HepG2 (cell line): Measurements from ENCODE around the gene CSF3R. TPM values are rescaled to one million over a fixed set of nuclear protein-coding genes. Genes with fewer than 3 reads are reported as not detected.

Experiments used
- ARHGAP35 ChIP-seq: sonication (generic); formaldehyde crosslinking; IDR thresholded peaks from 2 replicates; pipeline ENCODE4 v1.9.0; 2022; ENCODE audit warnings: mild to moderate bottlenecking, inconsistent platforms, moderate library complexity, missing genetic modification reagents, borderline replicate concordance
- CC2D1A ChIP-seq: sonication (generic); formaldehyde crosslinking; IDR thresholded peaks from 2 replicates; pipeline ENCODE4 v1.8.1; 2023; ENCODE audit warnings: mild to moderate bottlenecking, missing genetic modification reagents
- EED ChIP-seq: sonication (generic); formaldehyde crosslinking; IDR thresholded peaks from 2 replicates; pipeline ENCODE4 v1.5.0; 2020; ENCODE audit warnings: mild to moderate bottlenecking, missing genetic modification reagents
- EHMT2 ChIP-seq: fragments of 200-600 bp; sonication (generic); IDR thresholded peaks from 2 replicates; pipeline ENCODE4 v1.7.0; 2017; ENCODE audit warnings: antibody characterized with exemption, low read depth, low read length, borderline replicate concordance
- EP300 ChIP-seq, 3 experiments: sonication (generic) in 1 of 3; formaldehyde crosslinking in 1 of 3; IDR thresholded peaks; 2 replicates each; pipeline versions ENCODE4 v1.5.1 to v1.6.1; 2011 to 2020; ENCODE audit warnings: low read depth in 2 of 3, low read length in 2 of 3, borderline replicate concordance in 1 of 3, improper control_type of control experiment in 1 of 3, mild to moderate bottlenecking in 1 of 3, missing genetic modification reagents in 1 of 3, moderate library complexity in 1 of 3
- ESRRA ChIP-seq: sonication (generic); formaldehyde crosslinking; IDR thresholded peaks from 2 replicates; pipeline ENCODE4 v1.5.1; 2020; ENCODE audit warnings: mild to moderate bottlenecking, low read depth, missing genetic modification reagents
- FOXO1 ChIP-seq: sonication (generic); formaldehyde crosslinking; IDR thresholded peaks from 2 replicates; pipeline ENCODE4 v1.4.0; 2020; ENCODE audit warnings: missing genetic modification reagents
- GATAD2A ChIP-seq: IDR thresholded peaks from 2 replicates; pipeline ENCODE4 v1.6.1; 2016
- GPN1 ChIP-seq: sonication (generic); formaldehyde crosslinking; IDR thresholded peaks from 2 replicates; pipeline ENCODE4 v1.5.1; 2020; ENCODE audit warnings: missing genetic modification reagents, borderline replicate concordance
- IRF1 ChIP-seq: sonication (generic); formaldehyde crosslinking; IDR thresholded peaks from 2 replicates; pipeline ENCODE4 v1.4.0; 2020; ENCODE audit warnings: low read depth, mild to moderate bottlenecking, missing genetic modification reagents
- JARID2 ChIP-seq: sonication (generic); formaldehyde crosslinking; IDR thresholded peaks from 2 replicates; pipeline ENCODE4 v1.8.1; 2023; ENCODE audit warnings: missing genetic modification reagents, inconsistent platforms; ENCODE audit not compliant: insufficient replicate concordance
- KDM3A ChIP-seq: IDR thresholded peaks from 2 replicates; pipeline ENCODE4 v1.6.1; 2018; ENCODE audit warnings: low read depth, missing compliant biosample characterization
- MED13 ChIP-seq: sonication (generic); formaldehyde crosslinking; IDR thresholded peaks from 2 replicates; pipeline ENCODE4 v1.5.0; 2020; ENCODE audit warnings: missing genetic modification reagents
- MXD1 ChIP-seq: sonication (generic); formaldehyde crosslinking; IDR thresholded peaks from 2 replicates; pipeline ENCODE4 v1.4.0; 2020; ENCODE audit warnings: mild to moderate bottlenecking, missing genetic modification reagents
- PAWR ChIP-seq: sonication (generic); formaldehyde crosslinking; IDR thresholded peaks from 2 replicates; pipeline ENCODE4 v1.4.0; 2020; ENCODE audit warnings: missing genetic modification reagents, mild to moderate bottlenecking, borderline replicate concordance
- RXRA ChIP-seq: sonication (generic); formaldehyde crosslinking; IDR thresholded peaks from 2 replicates; pipeline ENCODE4 v1.5.1; 2020; ENCODE audit warnings: missing genetic modification reagents
- SMARCC2 ChIP-seq: fragments of 450-650 bp; IDR thresholded peaks from 2 replicates; pipeline ENCODE4 v1.6.1; 2017; ENCODE audit warnings: antibody characterized with exemption, mild to moderate bottlenecking
- SNAPC2 ChIP-seq: sonication (generic); formaldehyde crosslinking; IDR thresholded peaks from 2 replicates; pipeline ENCODE4 v1.8.1; 2022; ENCODE audit warnings: mild to moderate bottlenecking, missing genetic modification reagents
- ZBTB20 ChIP-seq: sonication (generic); formaldehyde crosslinking; IDR thresholded peaks from 2 replicates; pipeline ENCODE4 v1.8.1; 2023; ENCODE audit warnings: missing genetic modification reagents, low read depth, mild to moderate bottlenecking, borderline replicate concordance
- ZNF136 ChIP-seq: sonication (generic); formaldehyde crosslinking; IDR thresholded peaks from 2 replicates; pipeline ENCODE4 v1.8.1; 2022; ENCODE audit warnings: low read depth, mild to moderate bottlenecking, moderate library complexity, missing genetic modification reagents
- ZNF143 ChIP-seq: sonication (generic); formaldehyde crosslinking; IDR thresholded peaks from 2 replicates; pipeline ENCODE4 v1.4.0; 2020; ENCODE audit warnings: missing genetic modification reagents
- ZNF280B ChIP-seq: sonication (generic); formaldehyde crosslinking; IDR thresholded peaks from 2 replicates; pipeline ENCODE4 v1.5.0; 2020; ENCODE audit warnings: missing genetic modification reagents, mild to moderate bottlenecking, borderline replicate concordance
- ZNF512 ChIP-seq: sonication (generic); formaldehyde crosslinking; IDR thresholded peaks from 2 replicates; pipeline ENCODE4 v1.4.0; 2020; ENCODE audit warnings: mild to moderate bottlenecking, missing genetic modification reagents
- ZNF800 ChIP-seq: sonication (generic); formaldehyde crosslinking; IDR thresholded peaks from 2 replicates; pipeline ENCODE4 v1.4.0; 2020; ENCODE audit warnings: missing genetic modification reagents
- polyA plus RNA-seq, 8 experiments: library from polyadenylated mRNA; depleted of rRNA in 3 of 8; stranded (reverse) in 7 of 8; unstranded in 1 of 8; fragments of >200 nt; fragmentation: Illumina TruSeq in 4 of 8; extraction: Trizol in 4 of 8; gene quantifications; 2 replicates each; pipeline versions ENCODE4 v1.2.1 to v1.2.3, GENCODE V29; 2011 to 2016; ENCODE audit warnings: low read depth in 4 of 8, missing spikeins in 1 of 8, mixed read lengths in 1 of 8; ENCODE audit not compliant: insufficient read depth in 1 of 8
- total RNA-seq, 5 experiments: library from RNA; depleted of rRNA; stranded (reverse); fragments of >200 nt; fragmentation: Illumina TruSeq; extraction: Trizol; gene quantifications; 2 replicates each; pipeline ENCODE4 v1.2.3, GENCODE V29; 2016; ENCODE audit warnings: low read depth in 1 of 5

CSF3R gene
- total and polyA plus RNA-seq, 2 of the 13 experiments (the other 11 are each of a cell fraction or from before 2014, with no cell fraction given), result 11.9 to 28.8 TPM

GRCh38 chr1:36482724-36483388 is at the start of gene CSF3R (continued):
- TF ChIP-seq KDM3A (CRISPR knock-in tag) (no peak), EP300 (IDR thresholded peaks at IDR 0.05; ENCODE audit: low read depth in 2 of 2, low read length in 2 of 2) (no peak), EP300 (CRISPR knock-in tag; IDR thresholded peaks at IDR 0.05; ENCODE audit: borderline replicate concordance) (0 out of 2 replicates have a peak, but pooled peaks have one; percentile 18), IRF1 (CRISPR knock-in tag) (no peak), ZNF280B (CRISPR knock-in tag) (no peak), EHMT2 (no peak), SNAPC2 (CRISPR knock-in tag) (no peak), ZBTB20 (CRISPR knock-in tag) (no peak; the same call in 1 of the 2 replicates), JARID2 (CRISPR knock-in tag) (peak; percentile 22), PAWR (CRISPR knock-in tag) (no peak), ZNF136 (no peak), MED13 (CRISPR knock-in tag) (no peak), ZNF800 (CRISPR knock-in tag) (no peak), GATAD2A (CRISPR knock-in tag) (no peak), RXRA (CRISPR knock-in tag) (no peak; the same call in 1 of the 2 replicates), ZNF512 (CRISPR knock-in tag) (no peak), EED (CRISPR knock-in tag) (0 out of 2 replicates have a peak, but pooled peaks have one; percentile 34), SMARCC2 (no peak), GPN1 (CRISPR knock-in tag) (no peak), CC2D1A (CRISPR knock-in tag) (no peak), ARHGAP35 (CRISPR knock-in tag) (no peak), ZNF143 (no peak), FOXO1 (CRISPR knock-in tag) (peak; percentile 10; the same call in 1 of the 2 replicates), MXD1 (CRISPR knock-in tag) (0 out of 2 replicates have a peak, but pooled peaks have one; percentile 39), ESRRA (CRISPR knock-in tag) (no peak)
